ENCODE measurements around the gene TAX1BP3.

Gene TAX1BP3

GRCh38 chr17:3622977-3623594 is 45.3 kb downstream of the TAX1BP3 start:
- no peak for DNase-seq

GRCh38 chr17:3621146-3621720 is 47.1 kb downstream of the TAX1BP3 start:
- DNase-seq: no peak

GRCh38 chr17:3615160-3615870 is 53.1 kb downstream of the TAX1BP3 start:
- no peak for DNase-seq

GRCh38 chr17:3613124-3613523 is 55.3 kb downstream of the TAX1BP3 start:
- no peak for DNase-seq
